GM21515 (cell line): Measurements from ENCODE around the gene TMEM147.

ENCODE experiments used
- ATAC-seq: cut with Tn5 transposase; IDR thresholded peaks from one replicate; pipeline ENCODE4 v1.9.1; 2021; ENCODE audit not compliant: unreplicated experiment

Gene TMEM147

DNA sequence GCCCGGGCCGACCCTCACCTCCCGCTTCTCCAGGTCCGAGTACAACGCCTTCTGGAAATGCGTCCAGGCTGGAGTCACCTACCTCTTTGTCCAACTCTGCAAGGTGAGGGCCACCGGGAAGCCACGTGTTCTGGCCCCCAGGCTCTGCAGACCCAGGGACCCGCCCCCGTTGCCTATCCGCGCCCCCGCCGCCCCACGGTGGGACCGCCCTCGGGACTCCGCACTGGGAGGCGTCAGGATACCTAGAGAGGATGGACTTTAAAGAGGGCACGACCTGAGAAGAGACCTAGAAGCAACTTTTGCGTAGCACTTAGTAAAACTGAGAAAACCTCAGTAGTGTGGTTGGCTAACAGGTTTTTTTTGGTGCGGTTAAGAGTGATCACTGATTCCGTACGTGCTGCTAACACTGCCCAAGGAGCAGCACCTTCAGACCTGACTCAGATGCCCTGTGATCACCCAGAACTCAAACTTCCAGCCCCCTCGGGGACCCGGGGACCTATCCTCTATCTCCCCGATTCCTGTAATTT is 492 bp downstream of the TMEM147 start:
- ATAC-seq = peak; percentile 22

DNA sequence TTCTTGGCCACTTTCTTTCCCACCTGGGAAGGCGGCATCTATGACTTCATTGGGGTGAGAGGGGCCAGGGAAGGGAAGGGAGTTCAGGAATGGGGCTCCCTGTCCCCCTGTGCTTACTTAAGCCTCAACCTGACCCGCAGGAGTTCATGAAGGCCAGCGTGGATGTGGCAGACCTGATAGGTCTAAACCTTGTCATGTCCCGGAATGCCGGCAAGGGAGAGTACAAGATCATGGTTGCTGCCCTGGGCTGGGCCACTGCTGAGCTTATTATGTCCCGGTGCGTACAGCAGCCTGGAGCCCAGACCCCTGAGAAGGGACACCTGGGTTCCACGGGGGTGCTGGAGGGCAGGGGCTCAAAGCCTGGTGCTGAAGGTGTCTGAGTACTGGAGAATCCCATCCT is 1.1 kb downstream of the TMEM147 start:
- no peak for ATAC-seq

DNA sequence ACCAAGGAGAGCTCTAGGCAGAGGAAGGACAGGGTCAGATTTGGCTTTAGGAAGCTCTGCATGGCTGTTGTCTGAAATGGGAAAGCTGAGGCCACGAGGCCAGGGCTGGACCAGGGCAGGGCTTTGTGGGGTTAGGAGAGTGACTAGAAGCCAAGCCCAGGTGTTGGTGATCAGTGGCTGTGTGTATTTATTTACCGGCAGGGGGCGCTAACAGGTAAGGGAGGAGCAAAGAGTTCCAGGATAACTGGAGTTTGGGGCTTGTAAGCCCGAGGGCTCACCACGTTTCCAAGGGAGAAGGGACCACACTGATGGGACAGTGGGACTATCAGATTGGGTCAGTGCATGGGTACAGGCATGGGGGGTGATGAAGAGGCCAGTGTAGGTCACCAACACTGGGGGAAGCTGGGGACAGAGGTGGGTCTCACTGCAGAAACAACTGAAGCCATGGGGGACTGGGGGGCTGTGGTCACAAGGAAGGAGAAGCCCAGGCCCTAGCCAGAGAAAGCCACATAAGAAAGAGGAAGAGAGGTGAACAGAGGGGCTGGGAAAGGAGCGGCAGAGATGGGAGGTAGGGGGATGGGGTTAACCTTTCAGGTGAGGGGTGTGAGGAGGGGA is 3.9 kb downstream of the TMEM147 start:
- ATAC-seq = no peak

DNA sequence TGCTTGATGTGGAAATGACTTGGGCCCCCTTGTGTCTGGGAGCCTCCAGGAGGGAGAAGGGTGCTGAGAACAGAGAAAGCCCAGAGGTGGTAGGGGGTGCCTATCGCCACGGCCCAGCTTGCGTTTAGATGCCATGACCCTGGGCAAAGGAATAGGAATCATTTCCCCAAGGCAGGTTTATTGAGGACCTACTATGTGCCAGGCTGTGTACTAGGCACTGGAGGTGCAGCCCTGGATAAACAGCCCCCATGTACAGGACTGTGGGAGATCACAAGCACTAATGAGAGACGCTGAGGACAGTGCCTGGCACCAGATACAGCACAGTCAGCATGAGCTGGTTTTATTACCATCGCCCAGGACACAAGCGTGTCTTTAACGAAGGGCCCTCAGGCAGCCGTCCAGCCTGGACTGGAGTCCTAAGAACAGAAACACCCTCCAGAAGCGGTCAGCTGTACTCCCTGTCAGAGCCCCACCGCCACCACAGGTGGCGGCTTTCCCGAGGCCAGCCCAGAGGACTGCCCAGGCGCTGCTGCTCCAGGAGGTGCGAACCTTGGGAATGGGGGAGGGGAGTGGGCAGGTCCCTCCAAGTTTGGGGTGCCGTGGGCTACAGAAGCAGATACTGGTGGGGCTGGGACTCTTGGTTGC is 4.6 kb downstream of the TMEM147 start:
- no peak for ATAC-seq

DNA sequence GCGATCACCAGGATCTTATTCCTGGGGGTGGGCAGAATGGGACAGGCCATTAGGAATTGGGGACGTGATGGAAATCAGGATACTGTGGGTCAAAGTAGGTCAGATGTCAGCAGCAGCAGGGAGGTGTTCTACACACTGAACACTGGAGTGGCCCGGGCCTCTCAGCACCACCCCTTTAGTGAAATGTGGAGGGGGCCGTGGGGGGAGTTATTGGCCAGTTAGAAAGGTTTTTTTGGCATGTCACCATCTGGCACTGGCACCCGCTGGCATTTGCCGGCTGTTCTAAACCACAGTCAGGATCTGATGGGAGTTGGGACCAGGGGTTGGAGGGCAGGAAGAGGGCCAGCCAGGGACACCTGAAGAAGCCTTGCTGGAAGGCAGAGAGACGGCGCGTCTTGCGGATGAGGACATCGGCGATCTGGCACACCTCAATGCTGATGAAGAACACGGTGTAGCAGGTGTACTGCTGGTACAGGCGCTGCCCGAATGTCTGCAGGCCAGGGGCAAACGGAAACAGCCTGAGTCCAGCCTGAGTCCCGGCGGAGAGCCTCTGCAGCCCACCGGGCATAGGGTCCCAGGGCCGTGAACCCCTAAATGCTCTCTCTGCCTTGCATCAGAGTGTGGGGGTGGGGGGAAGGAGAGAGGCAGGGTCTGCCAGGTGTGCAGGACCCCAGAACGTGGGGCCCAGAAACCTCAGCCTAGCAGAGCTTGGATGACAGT is 5.8 kb downstream of the TMEM147 start:
- no peak for ATAC-seq

DNA sequence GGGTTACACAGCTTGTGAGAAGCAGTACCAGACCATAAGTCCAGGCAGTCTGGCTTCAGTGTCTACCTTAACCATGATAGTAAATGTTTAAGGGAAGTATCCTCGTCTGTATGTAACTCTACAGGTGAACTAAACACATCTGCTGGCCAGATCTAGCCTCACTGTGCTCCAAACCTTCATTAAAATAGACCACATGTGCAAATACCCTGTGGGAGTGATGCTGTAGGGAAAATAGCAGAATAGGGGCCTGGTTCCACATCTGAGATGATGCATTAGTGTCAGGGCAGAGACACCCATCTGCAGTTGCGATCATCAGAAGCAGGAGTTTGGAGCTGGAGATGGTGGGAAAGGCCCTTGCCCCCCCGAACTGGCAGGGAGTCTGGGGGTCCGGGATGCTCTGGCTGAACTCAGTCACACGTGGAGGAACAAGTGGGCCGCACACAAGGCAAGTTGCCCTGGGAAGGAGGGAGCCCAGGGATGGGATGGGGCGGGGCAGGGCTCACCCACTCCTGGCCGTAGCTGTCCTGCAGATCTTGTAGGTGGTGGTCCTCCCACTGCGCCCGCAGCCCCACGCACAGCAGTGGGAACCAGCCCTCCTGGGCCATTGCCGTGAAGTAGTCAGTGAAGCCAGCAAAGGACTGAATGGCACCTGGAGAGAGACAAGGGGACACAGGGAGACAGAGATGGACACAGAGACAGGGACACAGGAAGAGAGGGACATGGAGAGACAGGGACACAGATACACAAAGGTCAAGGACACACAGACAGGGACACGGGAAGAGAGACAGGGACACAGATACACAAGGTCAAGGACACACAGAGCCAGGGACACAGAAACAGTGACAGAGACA is 7.3 kb downstream of the TMEM147 start:
- no peak for ATAC-seq

DNA sequence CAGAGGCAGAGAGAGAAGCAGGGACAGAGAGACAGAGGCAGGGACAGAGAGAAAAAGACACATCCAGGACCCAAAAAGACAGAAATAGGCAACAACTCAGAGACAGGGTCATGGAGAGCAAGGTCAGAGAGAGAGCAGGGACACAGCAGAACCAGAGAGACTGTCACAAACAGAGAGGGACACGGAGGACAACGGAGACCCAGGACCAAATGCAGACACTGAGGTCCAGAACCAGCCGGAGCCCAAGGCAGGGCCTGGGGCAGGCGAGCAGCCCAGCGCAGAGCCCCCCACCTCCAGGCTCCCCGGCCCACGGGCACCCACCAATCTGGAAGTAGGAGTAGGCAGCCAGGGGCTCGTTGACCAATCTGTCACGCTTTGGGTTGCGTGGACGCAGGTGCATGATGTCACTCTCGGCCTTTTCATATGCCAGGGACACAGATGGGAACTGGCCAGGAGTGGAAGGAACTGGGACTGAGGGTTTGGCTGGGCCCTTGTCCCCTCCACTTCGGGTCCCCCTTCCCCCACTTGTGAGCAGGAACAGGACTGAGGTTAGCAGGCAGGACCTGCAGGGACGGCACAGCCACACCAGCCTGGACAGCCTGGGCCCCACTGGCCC is 8.1 kb downstream of the TMEM147 start:
- ATAC-seq = no peak

DNA sequence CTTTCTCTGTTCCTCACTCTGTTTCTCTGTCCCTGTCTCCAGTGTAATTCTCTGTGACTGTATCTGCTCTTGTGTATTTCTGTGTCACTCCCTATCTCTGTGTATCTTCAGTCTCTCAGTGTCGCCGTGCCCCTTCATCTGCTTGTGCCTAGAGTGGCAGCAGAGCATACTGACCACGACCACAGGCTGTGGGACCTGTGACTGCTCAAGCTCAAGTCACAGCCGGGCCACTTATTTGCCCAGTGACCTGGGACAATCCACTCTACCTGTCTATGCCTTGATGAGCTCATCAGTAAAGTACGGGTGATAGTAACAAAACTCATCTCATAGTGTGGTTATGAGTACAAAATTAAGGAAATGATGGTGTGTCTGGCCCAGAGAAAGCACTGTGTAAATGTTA is 8.7 kb downstream of the TMEM147 start:
- ATAC-seq = no peak

DNA sequence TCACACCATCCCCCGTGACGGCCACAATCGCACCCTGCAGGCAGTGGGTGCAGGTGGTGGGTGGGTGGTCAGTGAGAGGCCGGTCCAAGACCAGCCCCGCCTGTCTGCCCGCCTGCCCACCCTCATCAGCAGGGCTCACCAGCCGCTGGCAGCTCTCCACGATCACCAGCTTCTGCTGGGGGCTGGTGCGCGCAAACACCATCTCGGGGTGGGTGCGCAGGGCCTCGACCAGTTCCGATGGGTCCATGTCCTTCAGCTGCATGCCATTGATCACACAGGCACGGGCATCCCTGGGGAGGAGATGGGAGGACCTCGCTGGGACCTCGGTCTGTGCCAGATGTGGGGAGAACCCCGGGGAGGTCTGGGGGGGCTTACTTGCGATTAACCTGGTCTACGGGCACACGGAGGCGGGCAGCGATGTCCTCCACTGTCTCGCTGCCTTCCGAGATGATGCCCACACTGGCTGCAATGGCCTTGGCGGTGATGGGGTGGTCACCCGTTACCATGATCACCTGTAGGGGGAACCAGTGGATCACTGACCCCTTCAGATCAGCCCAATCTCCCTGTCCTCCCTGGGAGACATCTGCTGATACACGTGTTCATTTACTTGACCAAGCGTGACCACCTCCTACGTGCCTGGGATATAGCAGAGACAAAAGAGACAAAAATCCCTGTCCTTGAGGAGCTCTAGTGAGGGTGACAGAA is 10.0 kb downstream of the TMEM147 start:
- ATAC-seq = no peak

DNA sequence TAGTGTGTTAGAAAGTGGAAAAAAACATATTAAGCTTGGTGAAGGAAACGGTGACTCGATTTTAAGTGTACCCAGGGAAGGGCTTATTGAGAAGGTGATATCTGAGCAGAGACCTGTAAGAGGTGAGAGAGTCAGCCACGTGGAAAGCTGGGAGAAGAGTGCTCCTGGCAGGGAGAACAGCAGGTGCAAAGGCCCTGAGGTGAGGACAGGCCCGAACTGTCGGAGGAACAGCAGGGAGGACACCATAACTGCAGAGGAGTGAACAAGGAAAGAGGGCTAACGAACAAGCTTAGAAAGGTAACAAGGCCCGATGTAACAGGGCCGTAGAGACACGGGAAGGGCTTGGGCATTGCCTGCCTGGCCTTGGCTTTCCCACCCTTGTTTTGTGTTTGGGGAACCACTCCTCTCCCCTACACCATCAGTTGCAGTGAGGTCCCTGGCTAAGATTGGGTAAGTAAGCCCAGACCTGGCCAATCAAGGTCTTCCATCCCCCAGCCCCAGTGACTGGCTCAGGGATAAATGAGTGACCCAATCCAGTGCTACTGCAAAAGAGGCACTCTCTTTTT is 10.7 kb downstream of the TMEM147 start:
- ATAC-seq = no peak

DNA sequence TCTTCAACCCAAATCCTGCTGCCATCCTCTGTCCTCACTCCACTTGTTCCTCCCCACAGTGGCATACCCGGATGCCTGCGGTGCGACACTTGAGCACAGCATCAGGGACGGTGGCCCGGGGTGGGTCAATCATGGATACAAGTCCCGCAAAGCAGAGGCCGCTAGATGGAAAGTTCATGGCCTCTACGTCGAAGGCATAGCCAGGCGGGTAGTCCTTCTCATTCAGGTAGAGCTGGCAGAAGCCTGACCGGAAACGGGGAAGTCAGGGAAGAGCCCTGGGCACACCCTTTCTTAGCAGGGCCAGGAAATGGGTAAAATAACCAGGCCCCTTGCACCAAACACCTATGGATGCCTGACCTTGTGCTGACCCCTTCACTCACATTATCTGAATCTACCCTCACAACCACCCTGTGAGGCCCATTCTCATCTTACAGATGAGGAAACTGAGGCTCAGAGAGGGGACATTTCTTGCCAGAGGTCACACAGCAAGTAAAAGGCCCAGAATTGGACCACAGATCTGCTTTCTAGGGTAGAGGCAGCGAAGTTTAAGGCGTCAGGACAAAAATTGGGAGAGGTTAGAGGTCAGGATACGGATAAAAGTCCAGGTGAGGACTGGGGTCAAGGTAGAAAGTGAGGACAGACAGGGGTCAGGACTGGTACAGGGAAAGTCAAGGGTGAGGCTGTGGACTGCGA is 11.6 kb downstream of the TMEM147 start:
- ATAC-seq = no peak

DNA sequence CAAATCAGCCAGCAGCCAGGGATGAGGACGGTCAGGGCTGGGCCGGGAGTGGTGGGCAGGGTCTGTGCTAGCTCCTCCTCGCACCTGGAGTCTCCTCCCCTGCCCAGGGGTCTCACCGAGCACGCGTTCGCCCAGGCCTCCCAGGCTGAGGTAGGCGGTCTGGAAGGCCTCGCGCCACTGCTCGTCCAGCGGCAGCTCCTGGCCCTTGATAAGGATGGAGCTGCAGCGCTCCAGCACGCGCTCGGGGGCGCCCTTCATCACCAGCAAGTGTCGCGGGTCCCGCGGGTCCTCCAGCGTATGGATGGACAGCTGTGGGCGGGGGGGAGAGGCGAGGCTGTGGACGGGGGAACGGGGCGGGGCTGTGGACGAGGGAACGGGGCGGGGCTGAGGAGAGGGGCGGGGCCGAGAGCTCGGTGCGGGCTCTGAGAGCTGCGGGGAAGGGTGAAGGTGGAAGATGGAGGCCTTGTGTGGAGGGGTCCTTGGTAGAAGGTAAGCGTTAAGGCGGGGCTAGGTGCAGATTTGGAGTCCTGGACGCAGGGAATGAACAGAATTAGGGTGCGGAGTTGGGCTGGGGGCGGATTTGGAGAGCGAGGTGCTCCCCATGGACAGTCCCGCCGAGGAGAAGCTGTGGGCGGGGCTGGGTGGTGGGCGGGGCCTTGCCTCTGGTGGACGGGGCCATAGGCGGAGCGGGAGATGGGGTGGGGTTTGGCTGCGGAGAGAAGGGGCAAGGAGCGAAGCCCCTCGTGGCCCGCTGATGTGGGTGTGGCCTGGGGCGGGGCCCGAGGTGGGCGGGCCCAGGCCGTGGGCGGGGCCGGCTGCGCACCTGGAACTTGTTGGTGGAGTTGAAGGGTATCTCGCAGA is 12.3 kb downstream of the TMEM147 start:
- ATAC-seq = no peak

DNA sequence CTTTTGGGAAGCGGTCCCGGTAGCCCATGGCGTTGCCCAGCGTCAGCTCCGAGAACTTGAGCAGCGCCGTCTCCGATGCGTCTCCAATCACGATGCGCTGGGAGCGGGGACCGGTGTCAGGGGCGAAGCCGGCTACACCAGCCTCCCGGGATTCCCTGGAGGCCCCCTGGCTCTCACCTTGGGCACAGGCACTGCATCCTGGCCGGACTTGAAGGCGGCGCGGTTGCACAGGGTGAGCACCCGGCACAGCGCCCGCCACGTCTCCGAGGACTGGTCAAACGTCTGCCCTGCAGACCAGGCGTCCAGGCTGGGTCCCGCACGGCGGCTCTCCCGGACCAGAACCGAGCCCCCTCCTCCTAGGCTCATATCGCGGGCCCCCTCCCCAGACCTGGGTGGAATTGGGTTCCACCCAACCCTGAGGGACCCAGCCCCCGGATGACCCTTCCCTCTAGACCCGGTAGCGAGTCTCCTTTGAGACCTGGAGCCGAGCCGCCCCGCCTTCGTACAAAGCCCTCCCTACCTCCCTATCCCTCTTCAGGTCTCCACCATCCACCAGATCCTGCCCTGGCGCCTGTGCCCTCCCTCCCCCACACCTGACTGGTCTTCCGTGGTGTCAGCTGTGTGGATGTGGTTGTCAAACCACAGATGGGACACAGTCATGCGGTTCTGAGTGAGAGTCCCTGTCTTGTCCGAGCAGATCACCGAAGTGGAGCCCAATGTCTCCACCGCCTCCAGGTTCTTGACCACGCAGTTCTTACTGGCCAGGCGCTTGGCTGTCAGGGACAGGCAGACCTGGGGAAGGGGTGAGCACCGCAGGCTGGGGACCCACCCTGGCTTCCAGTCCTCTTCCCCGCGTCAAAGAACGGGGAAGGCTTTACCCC is 13.2 kb downstream of the TMEM147 start:
- peak; percentile 24 for ATAC-seq

DNA sequence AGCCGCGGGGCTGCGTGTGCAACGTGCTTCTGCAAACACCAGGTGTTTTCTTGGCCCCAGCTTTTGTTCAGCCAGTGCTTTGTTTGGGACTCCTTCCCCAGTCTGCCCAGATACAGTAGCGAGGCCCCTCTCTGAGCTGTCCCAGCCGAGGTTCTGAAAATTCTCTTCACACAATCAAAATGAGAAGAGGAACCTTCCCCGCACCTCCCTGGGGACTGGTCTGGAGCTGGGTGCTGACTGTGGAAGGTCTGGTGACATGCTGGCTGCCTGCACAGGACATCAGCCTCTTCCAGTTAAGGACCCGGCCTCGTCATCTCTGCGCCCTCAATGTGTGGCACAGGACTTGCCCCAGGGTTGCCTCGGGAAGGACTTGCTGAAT is 13.8 kb downstream of the TMEM147 start:
- peak; percentile 63 for ATAC-seq

DNA sequence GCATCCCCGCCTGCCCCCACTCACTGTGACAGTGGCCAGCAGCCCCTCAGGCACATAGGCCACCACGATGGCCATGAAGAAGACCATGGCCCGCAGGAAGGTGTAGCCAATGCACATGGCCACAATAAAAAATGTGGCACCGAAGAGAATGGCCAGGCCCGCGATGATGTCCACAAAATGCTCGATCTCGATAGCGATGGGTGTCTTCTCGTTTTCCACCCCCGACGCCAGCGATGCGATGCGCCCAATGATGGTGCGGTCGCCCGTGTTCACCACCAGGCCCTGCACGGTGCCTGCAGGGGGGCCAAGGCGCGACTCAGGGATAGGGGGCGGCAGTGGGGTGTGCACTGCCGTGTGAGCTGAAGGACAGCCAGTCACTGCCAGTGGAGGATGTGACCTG is 14.4 kb downstream of the TMEM147 start:
- no peak for ATAC-seq

DNA sequence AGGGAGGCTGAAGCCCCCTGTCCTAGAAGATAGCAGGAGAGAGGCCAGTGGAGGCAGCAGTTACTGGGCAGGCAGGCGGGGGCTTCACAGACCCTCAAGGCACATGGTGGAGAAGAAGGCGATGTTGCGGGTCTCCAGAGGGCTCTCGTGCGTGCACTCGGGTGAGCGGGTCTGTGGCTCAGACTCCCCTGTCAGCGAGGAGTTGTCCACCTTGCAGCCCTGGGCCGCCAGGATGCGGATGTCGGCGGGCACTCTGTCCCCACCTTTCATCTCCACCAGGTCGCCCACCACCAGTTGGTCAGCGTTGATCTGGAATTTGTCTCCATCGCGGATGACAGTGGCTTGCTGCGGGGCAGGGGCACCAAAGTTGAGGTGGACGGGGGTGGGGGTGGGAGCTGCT is 14.8 kb downstream of the TMEM147 start:
- ATAC-seq = no peak

DNA sequence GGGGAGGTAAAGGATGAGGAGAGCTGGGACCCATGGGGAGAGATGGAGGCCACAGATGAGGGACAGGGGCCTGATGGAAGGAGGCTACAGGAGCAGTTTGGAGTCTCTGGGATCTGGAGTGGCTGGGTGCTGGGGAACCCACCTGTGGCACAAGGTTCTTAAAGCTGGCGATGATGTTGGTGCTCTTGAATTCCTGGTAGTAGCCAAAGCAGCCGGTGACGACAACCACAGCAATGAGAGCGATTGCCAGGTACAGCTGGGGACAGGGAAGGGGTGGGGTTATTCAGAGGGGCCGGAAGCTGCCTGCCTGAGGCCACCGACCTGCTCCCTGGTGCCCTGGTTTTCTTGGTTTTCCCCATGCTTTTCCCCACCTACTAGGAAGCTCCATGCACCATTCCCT is 15.3 kb downstream of the TMEM147 start:
- ATAC-seq = no peak
